Putamen (tissue), 1 donor: ENCODE data around the gene EPB41L5.
"Not testable (repeated sequence)": the region's sequence is repeated elsewhere in the genome, so short reads cannot be mapped to it uniquely, and the experiment has no call there.

ENCODE experiments used
- DNase-seq: peaks from one replicate; pipeline ENCODE4 v3.0.0-alpha.2; 2016; ENCODE audit warnings: low spot score

EPB41L5 gene

GRCh38 chr2:120012771-120013596 lies at the start of gene EPB41L5:
TSS of gene EPB41L5 (plus strand) at chr2:120013077. CDS start at chr2:120019085, 6,008 bp downstream.
- peak; percentile 89 for DNase-seq

- no peak for DNase-seq
Observed at GRCh38 chr2:119981896-119982295, 31.0 kb upstream of the EPB41L5 start.

- DNase-seq: no peak
Observed at GRCh38 chr2:119982506-119982905, 30.4 kb upstream of the EPB41L5 start.

DNA sequence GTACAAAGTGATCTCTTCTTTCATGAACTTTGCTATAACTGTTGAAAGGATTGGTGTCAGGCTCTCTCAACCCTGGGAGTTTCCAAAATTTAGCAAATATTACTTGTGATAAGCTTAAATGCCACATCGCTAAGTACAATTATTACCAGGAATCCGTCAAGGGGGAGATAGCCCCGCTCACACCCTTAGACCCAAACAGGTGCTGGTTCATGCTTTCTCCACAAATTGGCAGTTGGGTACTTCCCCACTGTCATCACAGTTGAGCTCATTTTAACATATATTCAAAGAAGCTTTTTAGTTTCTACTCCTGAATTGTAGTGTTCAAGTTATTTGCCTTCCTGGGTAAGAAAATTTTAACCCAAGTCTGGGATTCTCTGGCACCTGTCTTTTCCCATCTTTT lies 29.8 kb upstream of the EPB41L5 start:
- DNase-seq: no peak

DNA sequence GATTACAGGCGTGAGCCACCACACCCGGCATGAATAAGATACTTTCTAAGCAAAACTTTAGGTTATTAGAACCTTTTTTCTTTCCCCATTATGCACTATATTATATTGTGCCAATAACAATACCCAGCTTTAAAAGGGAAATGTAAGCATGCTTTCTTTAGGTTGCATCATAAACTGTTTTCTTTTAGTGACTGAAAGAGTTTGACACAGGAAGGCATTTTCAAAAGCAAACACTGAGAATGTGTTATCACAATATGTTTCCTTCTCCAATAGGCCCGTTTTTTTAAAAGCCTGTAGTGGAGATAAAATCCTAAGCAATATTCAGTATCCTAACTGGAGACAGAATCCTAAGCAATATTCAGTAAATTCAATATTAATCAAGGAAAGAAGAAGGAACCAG lies 16.7 kb upstream of the EPB41L5 start:
- no peak for DNase-seq

DNA sequence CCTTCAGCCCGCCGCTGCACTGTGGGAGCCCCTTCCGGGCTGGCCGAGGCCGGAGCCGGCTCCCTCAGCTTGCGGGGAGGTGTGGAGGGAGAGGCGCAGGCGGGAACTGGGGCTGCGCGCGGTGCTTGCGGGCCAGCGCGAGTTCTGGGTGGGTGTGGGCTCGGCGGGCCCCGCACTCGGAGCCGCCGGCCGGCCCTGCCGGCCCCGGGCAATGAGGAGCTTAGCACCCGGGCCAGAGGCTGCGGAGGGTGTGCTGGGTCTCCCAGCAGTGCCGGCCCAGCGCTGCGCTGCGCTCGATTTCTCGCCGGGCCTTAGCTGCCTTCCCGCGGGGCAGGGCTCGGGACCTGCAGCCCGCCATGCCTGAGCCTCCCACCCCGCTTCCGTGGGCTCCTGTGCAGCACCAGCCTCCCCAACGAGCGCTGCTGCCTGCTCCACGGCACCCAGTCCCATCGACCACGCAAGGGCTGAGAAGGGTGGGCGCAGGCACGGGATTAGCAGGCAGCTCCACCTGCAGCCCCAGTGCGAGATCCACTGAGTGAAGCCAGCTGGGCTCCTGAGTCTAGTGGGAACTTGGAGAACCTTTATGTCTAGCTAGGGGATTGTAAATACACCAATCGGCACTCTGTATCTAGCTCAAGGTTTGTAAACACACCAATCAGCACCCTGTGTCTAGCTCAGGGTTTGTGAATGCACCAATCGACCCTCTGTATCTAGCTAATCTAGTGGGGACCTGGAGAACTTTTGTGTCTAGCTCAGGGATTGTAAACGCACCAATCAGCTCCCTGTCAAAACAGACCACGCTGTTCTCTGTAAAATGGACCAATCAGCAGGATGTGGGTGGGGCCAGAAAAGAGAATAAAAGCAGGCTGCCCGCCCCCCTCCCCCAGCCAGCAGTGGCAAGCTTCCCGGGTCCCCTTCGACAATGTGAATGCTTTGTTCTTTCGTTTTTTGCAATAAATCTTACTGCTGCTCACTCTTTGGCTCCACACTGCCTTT lies 15.7 kb upstream of the EPB41L5 start:
- not testable (repeated sequence) for DNase-seq

DNA sequence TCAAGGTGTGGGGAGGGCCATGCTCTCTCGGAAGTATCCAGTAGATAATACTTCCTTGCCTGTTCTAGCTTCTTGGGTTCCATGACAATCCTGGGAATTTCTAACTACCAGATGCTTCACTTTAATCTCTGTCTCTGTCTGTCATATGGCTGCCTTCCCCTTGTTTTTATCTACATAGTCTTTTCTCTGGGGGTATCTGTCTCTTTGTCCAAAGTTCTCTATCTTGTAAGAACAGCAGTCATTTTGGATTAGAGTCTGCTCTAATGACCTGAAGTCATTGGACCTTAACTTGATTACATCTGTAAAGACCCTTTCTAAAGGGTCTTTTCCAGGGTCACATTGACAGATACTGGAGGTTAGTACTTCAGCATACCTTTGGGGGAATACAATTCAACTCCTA lies 11.4 kb upstream of the EPB41L5 start:
- DNase-seq: no peak

DNA sequence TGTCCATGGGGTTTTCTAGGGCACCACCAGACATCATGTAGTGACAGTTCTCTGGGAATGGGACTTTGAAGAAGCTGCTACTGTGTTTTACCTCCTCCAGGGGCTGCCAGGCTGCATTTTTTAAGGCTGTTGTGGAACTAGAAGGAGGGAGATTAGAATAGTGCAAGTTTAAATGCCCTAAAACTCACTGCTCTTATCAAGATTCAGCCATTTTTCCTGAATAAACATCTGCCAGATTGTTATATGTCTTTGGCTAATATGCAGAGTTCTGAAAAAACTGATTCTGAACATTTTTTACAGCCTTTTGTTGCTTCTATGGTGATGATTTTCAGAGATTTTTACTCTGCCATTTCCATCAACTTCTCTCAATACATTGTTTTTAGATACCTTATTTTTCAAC lies 8.6 kb upstream of the EPB41L5 start:
- no peak for DNase-seq

DNA sequence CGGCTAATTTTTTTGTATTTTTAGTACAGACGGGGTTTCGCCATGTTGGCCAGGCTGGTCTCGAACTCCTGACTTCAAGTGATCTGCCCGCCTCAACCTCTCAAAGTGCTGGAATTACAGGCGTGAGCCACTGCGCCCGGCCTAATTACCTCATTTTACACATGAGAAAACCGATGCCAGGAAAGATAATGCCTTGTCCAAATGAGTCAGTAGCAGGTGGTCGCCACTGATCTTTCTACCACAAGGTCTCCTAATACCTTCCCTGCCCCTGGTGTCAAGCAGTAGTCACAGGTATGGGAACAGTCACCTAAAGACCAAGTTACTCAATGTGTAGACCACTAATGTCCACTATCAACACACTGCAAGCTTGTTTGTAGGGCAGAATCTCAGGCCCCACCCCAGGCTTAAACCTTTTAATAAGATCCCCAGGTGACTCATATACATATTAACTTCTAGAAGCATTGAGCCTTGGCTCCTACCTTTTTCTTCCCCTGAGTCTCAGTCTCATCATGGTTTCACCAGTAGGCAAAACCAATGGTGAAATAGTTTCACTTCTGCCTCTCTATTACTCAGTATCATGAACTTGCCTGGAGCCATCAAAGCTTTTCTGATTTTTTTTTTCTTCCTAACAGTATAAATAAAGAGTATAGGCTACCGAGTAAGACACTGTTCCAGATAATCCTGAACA lies 6.9 kb upstream of the EPB41L5 start:
- no peak for DNase-seq

- DNase-seq: no peak
Observed at GRCh38 chr2:120007851-120008250, 5.0 kb upstream of the EPB41L5 start.

GRCh38 chr2:120012363-120012762 lies 514 bp upstream of the EPB41L5 start:
- no peak for DNase-seq

- no peak for DNase-seq
Observed at GRCh38 chr2:120013597-120014223, 833 bp downstream of the EPB41L5 start.

GRCh38 chr2:120014226-120014980 lies 1.5 kb downstream of the EPB41L5 start:
- DNase-seq: no peak

DNA sequence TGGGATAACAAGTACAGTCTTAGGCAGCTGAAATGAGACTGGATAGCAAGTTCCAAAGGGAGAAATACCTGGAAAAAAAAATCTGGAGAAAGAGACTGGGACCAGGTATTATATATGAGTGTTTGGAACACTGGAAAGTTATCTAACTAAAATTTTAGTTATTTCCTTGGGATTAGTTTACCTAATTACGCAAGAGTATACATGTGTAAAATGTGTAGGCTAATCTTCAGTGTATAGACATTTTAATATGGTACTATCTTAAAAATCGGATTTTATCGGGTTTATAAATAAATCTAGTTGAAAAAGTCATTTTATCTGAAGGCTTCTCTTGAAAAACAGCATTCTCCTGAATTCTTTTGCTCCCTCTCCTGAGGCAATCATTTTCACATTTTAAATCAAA lies 3.9 kb downstream of the EPB41L5 start:
- no peak for DNase-seq

GRCh38 chr2:120017201-120017600 lies 4.3 kb downstream of the EPB41L5 start:
- DNase-seq: no peak

DNA sequence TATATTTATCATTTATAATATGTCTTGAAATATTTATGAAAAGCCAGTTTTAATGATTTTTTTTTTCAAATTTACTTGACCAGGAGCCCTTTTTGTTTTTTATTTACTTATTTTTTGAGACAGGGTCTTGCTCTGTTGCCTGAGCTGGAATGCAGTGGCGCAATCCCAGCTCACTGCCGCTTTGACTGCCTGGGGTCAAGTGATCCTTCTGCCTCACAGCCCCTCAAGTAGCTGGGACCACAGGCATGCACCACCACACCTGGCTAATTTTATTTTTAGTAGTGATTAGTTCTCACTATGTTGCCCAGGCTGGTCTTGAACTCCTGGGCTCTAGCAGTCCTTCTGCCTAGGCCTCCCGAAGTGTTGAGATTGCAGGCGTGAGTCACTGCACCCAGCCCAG lies 5.7 kb downstream of the EPB41L5 start:
- no peak for DNase-seq

- DNase-seq: no peak
Observed at GRCh38 chr2:120020554-120020953, 7.7 kb downstream of the EPB41L5 start.

DNA sequence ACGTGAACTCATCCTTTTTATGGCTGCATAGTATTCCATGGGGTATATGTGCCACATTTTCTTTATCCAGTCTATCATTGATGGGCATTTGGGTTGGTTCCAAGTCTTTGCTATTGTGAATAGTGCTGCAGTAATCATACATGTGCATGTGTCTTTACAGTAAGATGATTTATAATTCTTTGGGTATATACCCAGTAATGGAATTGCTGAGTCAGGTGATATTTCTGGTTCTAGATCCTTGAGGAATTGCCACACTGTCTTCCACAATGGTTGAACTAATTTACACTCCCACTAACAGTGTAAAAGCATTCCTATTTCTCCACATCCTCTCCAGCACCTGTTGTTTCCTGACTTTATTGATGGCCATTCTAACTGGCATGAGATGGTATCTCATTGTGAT lies 9.6 kb downstream of the EPB41L5 start:
- not testable (repeated sequence) for DNase-seq

GRCh38 chr2:120026890-120027289 lies 14.0 kb downstream of the EPB41L5 start:
- DNase-seq: no peak

DNA sequence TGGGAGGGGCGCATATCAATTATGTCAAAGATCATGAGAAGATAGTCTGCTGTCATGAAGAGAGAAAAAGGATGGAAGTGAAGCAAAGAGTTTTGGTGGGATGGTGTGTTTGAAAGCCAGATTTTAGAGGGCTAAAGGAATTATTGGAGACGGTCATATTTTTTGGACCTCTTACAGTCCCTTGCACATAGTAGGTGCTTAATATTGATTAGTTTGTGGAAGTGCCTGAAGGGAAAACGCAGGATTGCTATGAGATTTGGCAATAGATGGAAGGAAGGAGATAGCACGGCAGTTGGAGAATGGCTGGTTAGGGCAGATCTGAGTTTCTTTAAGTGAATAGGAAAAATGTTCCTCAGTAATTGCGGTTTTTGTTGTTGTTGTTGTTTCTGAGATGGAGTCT lies 15.9 kb downstream of the EPB41L5 start:
- DNase-seq: no peak
